GM12801 (cell line): Measurements from ENCODE around the gene APC.

ENCODE experiments used
- CTCF ChIP-seq: IDR thresholded peaks from one replicate; pipeline ENCODE4 v1.5.1; 2011; ENCODE audit warnings: control low read depth; ENCODE audit not compliant: insufficient read length; ENCODE audit errors: extremely low read depth

The APC gene

GRCh38 chr5:112758676-112759075, 21.0 kb downstream of the APC start:
- TF ChIP-seq CTCF = no peak

DNA sequence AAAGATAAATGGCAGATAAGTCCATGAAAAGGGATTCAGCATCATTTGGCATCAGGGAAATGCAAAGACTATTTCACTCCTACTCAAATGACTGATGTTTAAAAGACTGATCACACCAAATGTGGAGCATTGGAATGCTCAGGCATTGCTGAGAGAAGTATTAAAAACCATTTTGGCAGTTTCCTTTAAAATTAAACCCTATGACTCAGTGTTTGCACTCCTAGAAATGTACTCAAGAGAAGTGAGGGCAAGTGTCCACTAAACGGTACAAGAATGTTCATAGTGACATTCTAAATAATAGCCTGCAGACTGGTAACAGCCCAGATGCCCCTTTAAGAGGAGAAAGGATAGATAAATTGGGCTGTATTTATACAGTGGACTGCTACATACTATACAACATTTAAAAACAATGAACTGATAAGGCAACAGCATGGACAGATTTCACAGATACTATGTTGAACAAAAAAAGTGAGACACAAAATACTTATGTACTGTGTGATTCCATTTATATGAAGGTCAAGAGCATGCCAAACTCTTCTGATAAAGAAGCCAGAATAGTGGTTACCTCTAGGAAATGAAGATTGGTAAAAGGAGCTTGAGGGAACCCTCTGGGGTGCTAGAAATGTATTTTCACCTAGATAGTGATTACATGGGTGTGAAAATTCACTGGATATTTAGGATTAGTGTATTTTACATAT, 24.6 kb downstream of the APC start:
- TF ChIP-seq CTCF = no peak

DNA sequence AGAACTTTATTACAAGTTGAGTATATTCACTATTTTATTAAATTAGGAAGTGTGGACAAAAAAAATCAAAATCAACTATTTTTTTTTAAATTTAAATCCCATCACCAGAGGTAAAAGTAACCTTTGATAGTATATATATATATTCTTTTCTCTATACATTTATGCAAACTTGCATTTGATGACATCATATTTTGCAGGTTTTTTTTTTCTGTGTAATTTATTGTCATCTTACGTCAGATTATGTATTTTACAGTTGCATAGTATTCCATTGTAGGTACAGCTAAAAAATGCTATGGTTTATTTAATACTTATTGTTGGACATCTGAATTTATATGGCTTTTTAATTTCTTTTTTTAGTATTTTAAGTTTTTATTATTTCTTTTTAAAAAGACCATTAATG, 25.5 kb downstream of the APC start:
- TF ChIP-seq CTCF = no peak

DNA sequence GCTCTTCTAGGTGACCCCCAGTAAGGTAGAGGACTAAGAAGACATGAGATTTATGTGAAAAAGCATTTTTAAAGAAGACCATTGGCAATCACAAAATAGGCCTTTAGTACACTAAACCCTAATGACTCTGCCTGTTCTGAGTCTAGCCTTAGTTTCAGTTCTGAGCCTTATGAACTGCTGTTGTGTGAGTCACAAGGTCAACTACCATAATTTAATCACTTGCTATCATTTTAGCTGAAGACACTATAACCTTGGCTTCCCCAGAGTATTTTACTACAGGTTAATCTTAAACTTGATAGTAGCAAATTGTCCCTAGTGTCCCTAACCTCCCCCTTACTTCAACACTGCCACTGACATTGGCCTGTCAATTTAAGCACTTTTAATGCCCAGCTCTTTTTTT, 34.4 kb downstream of the APC start:
- TF ChIP-seq CTCF = no peak

- TF ChIP-seq CTCF = no peak
Observed at GRCh38 chr5:112776301-112776856, 38.7 kb downstream of the APC start.

DNA sequence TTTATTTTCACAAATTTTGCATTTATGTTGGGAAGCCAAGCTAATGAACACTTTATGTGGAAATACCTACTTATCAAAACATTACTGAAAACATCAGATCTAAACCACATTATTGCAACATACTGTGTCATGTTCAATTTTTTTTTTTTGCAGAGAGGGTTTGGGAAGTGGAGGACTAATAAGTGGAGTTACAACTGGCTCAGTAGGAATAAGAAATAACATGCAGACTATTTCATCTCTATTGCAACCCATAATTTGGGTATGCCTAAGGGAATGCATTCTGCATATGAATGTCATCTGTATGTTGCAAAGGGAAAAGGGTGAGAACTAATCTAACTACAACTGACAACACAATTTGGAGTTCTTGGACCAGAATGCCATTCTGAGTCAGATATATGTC, 41.8 kb downstream of the APC start:
- TF ChIP-seq CTCF = no peak

- no peak for TF ChIP-seq CTCF
Observed at GRCh38 chr5:112784726-112785125, 47.0 kb downstream of the APC start.
